NT2/D1 (cell line): Measurements from ENCODE around the gene SEC24D.

Experiments used
- DNase-seq: peaks from one replicate; pipeline ENCODE4 v3.0.0-alpha.2; 2011; ENCODE audit warnings: low read depth, low spot score
- H3K27me3 ChIP-seq: 2 replicates; pipeline ENCODE4 v1.6.0; 2011; ENCODE audit warnings: mild to moderate bottlenecking; ENCODE audit not compliant: insufficient read length, insufficient read depth
- H3K36me3 ChIP-seq: 2 replicates; pipeline ENCODE4 v1.6.1; 2011; ENCODE audit warnings: mild to moderate bottlenecking, low read length, mixed read lengths; ENCODE audit not compliant: insufficient read depth, insufficient read length
- H3K4me1 ChIP-seq: 2 replicates; pipeline ENCODE4 v1.5.1; 2011; ENCODE audit not compliant: insufficient read depth, insufficient read length
- H3K4me3 ChIP-seq: 2 replicates; pipeline ENCODE4 v1.5.1; 2011; ENCODE audit warnings: low read depth; ENCODE audit not compliant: insufficient read length
- H3K9ac ChIP-seq: 2 replicates; pipeline ENCODE4 v1.6.0; 2011; ENCODE audit warnings: low read depth; ENCODE audit not compliant: insufficient read length
- H3K9me3 ChIP-seq: 2 replicates; pipeline ENCODE4 v1.5.1; 2011; ENCODE audit warnings: mild to moderate bottlenecking, low read length; ENCODE audit not compliant: insufficient read depth
- SUZ12 ChIP-seq: IDR thresholded peaks from 2 replicates; pipeline ENCODE4 v1.6.1; 2011; ENCODE audit not compliant: insufficient read length, insufficient read depth; ENCODE audit errors: extremely low read depth
- YY1 ChIP-seq: IDR thresholded peaks from 2 replicates; pipeline ENCODE4 v1.6.1; 2011; ENCODE audit not compliant: insufficient read length, insufficient read depth
- ZNF274 ChIP-seq: IDR thresholded peaks from 2 replicates; pipeline ENCODE4 v1.6.1; 2011; ENCODE audit warnings: mild to moderate bottlenecking, low read depth, low read length

The SEC24D gene

GRCh38 chr4:118877797-118878196, 41.9 kb upstream of the SEC24D start:
- Histone ChIP-seq H3K36me3 (no peaks in the 10 kb centered on the region), H3K27me3 (no peaks in the 10 kb centered on the region), H3K9me3 (peaks cover 13% of the 10 kb centered on the region; the same call in 1 of the 2 replicates), H3K9ac (no peak overlapping the region), H3K4me3 (no peak overlapping the region), H3K4me1 (no peaks in the 10 kb centered on the region)
- TF ChIP-seq ZNF274 (no peak), YY1 (no peak), SUZ12 (no peak)
- DNase-seq, result no peak

DNA sequence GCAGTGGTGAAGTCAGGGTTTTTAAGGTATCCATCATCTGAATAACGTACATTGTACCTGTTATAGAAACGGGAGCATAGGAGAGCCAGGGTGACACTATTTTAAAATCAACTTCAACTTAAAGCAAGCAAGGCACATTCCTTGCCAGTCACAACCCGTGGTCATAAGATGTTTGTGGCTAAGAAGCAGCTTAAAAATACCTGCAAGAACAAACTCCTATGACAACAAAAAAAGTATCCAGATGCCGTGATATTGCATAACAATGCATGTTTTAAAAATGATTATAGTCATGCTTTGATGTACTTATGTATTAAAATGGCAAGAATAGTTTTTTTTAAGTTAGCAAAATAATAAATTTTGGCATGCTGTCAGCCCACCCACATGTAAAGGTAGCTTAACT, 36.3 kb upstream of the SEC24D start:
- H3K4me3 ChIP-seq, result no peak overlapping the region
- H3K27me3 ChIP-seq, result no peaks in the 10 kb centered on the region
- no peaks in the 10 kb centered on the region for H3K36me3 ChIP-seq
- no peaks in the 10 kb centered on the region for H3K4me1 ChIP-seq
- no peak overlapping the region for H3K9ac ChIP-seq
- TF ChIP-seq YY1 (no peak), ZNF274 (no peak), SUZ12 (no peak)
- no peak for DNase-seq
- H3K9me3 ChIP-seq, result no peaks in the 10 kb centered on the region

DNA sequence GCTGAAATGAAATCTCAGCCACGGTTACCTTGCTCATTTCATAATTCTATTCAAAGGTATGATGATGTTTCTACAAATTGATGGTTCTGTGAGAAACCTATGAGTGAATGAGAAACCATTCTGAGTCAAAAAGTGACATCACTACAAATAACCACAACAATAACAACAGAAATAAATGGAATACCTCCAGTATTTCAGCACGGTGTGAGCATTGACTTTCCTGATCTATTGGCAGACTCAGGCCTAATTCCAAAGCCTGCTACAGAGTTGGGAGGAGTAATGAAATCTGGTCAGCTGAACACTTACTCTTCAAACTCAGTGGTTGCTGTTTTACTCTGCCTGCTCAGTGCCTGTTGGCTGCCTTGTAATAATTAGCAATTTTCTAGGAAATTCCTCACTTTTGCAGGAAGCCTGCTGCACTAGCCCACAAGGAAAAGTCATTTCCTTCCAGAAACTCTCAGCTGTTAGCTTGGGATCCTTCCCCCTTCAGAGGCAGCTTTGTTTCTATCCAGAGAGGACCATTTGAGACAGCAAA, 33.9 kb upstream of the SEC24D start:
- H3K4me3 ChIP-seq, result no peak overlapping the region
- peaks cover 8% of the 10 kb centered on the region for H3K9me3 ChIP-seq
- H3K9ac ChIP-seq, result no peak overlapping the region
- no peaks in the 10 kb centered on the region for H3K4me1 ChIP-seq
- no peak for DNase-seq
- no peaks in the 10 kb centered on the region for H3K36me3 ChIP-seq
- H3K27me3 ChIP-seq, result no peaks in the 10 kb centered on the region
- TF ChIP-seq YY1 (no peak), ZNF274 (no peak), SUZ12 (no peak)

DNA sequence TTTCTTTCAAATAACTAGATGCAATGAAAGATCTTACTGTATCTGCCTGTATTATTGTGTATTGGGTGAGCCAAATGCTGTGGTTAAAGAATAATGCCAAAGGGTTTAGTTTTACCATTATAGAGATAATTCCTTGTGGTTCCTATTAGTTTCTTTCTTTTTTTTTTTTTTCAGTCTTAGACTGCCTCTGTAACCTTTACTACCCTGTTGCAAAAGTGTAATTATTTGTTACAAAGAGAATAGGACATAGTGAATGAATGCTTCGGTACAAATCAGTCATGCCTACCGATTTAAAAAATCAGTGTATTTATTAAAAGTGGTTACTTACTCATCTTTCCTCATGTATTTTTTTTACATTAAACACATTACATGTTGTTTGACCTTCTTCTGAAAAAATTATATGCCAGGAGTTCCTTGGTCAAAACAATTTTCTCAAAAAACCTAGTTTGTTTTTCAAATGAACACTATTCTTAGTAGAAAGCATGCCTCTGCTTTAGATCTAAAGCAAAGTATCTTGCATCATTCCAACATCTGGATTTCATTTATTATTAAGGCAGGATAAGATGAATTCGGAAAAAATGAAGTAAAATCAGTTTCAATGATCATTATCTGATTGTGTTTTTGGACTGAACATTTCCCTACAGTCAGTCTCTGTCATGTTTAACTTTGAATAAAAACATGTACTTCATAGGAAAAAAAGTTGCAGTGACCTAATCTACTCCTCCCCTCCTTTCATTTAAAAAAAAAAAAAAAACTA, 31.6 kb upstream of the SEC24D start:
- no peaks in the 10 kb centered on the region for H3K4me1 ChIP-seq
- no peaks in the 10 kb centered on the region for H3K27me3 ChIP-seq
- TF ChIP-seq SUZ12 (no peak), YY1 (no peak), ZNF274 (no peak)
- H3K4me3 ChIP-seq, result no peak overlapping the region
- H3K9me3 ChIP-seq, result peaks cover 8% of the 10 kb centered on the region
- H3K36me3 ChIP-seq, result no peaks in the 10 kb centered on the region
- H3K9ac ChIP-seq, result no peak overlapping the region
- no peak for DNase-seq

DNA sequence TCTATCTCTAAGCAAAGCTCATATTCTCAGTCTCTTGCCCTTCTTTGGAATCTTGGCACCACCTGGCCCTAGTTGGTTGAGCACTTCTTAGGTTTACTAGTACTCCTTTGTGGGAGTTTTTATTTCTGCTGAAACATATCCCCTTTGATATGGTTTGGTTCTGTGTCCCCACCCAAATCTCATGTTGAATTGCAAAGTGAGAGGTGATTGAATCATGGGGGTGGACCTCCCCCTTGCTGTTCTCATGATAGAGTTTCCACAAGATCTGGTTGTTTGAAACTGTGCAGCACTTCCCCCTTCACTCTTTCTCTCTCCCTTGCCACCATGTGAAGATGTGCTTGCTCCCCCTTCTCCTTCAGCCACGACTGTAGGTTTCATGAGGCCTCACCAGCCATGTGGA, 30.5 kb upstream of the SEC24D start:
- TF ChIP-seq ZNF274 (no peak), SUZ12 (no peak), YY1 (no peak)
- no peaks in the 10 kb centered on the region for H3K27me3 ChIP-seq
- no peaks in the 10 kb centered on the region for H3K4me1 ChIP-seq
- no peak for DNase-seq
- H3K4me3 ChIP-seq, result no peak overlapping the region
- no peaks in the 10 kb centered on the region for H3K36me3 ChIP-seq
- H3K9ac ChIP-seq, result no peak overlapping the region
- peaks cover 8% of the 10 kb centered on the region for H3K9me3 ChIP-seq

- no peak for DNase-seq
- Histone ChIP-seq H3K27me3 (no peaks in the 10 kb centered on the region), H3K9ac (no peak overlapping the region), H3K4me1 (no peaks in the 10 kb centered on the region), H3K36me3 (no peaks in the 10 kb centered on the region), H3K4me3 (no peak overlapping the region), H3K9me3 (peaks cover 8% of the 10 kb centered on the region)
- TF ChIP-seq ZNF274, result no peak
- no peak for TF ChIP-seq SUZ12
- TF ChIP-seq YY1, result no peak
Measured at GRCh38 chr4:118865091-118865708, 29.3 kb upstream of the SEC24D start.

DNA sequence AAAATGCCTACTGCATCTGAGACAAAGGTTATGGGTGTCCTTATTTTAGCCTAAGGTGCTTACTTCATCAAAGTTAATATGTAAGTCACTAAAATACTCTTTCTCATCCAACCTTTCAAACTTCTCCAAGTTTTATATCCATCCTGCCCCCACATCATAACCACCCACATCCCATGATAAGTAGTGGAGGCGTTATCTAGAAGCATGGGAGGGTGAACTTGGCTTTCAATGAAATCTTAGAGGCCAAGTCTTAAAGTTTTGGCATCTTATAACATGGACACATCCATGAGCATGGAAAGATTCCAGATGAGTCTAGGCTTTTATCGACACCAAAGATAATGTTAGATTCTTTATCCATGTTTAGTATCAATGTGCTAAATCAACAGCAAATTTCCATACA, 22.9 kb upstream of the SEC24D start:
- H3K4me3 ChIP-seq, result no peak overlapping the region
- DNase-seq, result no peak
- no peaks in the 10 kb centered on the region for H3K36me3 ChIP-seq
- H3K4me1 ChIP-seq, result no peaks in the 10 kb centered on the region
- no peaks in the 10 kb centered on the region for H3K27me3 ChIP-seq
- no peak overlapping the region for H3K9ac ChIP-seq
- H3K9me3 ChIP-seq, result no peaks in the 10 kb centered on the region
- no peak for TF ChIP-seq YY1
- no peak for TF ChIP-seq ZNF274
- no peak for TF ChIP-seq SUZ12
